ENCODE measurements around the gene FAM149A. TPM values are rescaled to one million over a fixed set of nuclear protein-coding genes. Genes with fewer than 3 reads are reported as not detected.
A peak's percentile ranks its signal among the peaks of the same experiment; 100 is the strongest.

The FAM149A gene
- total RNA-seq, 1 experiment from 2014 or later: 6.6 TPM

GRCh38 chr4:186204103-186204559, 99.6 kb downstream of the FAM149A start:
- Mint-ChIP-seq H3K36me3 (ENCODE audit: insufficient read depth, unreplicated experiment) (peaks cover 12% of the 10 kb centered on the region), H3K27ac (ENCODE audit: unreplicated experiment) (peak overlapping the region; percentile 91), H3K9me3 (ENCODE audit: unreplicated experiment) (no peaks in the 10 kb centered on the region), H3K4me1 (ENCODE audit: low read depth, unreplicated experiment) (peaks cover 18% of the 10 kb centered on the region), H3K27me3 (ENCODE audit: insufficient read depth, unreplicated experiment) (no peaks in the 10 kb centered on the region), H3K4me3 (ENCODE audit: unreplicated experiment) (peak overlapping the region; percentile 83)
- H3K9me3 ChIP-seq: no peaks in the 10 kb centered on the region
- intact Hi-C loops (cut with micrococcal nuclease; ENCODE audit: unreplicated experiment): no loop called here
- POLR2A ChIA-PET: no interaction called here
- TF ChIP-seq CTCF (IDR thresholded peaks at IDR 0.05; ENCODE audit: insufficient read depth in 1 of 2, low read depth in 1 of 2, low read length in 1 of 2, severe bottlenecking in 1 of 2, unreplicated experiment in 1 of 2): no peak
- CTCF ChIA-PET: interaction anchor here (0.7 kb wide), 2 partner anchors 104 to 485 kb away, joined by 3 to 7 read pairs; no protein-coding TSS in a partner anchor
- peak; percentile 85 to 91 for DNase-seq
- peak overlapping the region; percentile 41 for H3K4me3 ChIP-seq (ENCODE audit: low read depth, low read length)
- H3K36me3 ChIP-seq (ENCODE audit: control insufficient read depth, insufficient read depth, low read length): no peaks in the 10 kb centered on the region
- no peaks in the 10 kb centered on the region; the same call in 1 of the 2 replicates for H3K4me1 ChIP-seq
- H3K27me3 ChIP-seq (replicated peaks; ENCODE audit: control insufficient read depth, insufficient read depth, low read length): no peaks in the 10 kb centered on the region
- no TSS peak for BruUV-seq (replicated peaks)

- Histone ChIP-seq H3K27me3 (replicated peaks; ENCODE audit: control insufficient read depth, insufficient read depth, low read length) (no peaks in the 10 kb centered on the region), H3K9me3 (no peaks in the 10 kb centered on the region), H3K4me1 (no peaks in the 10 kb centered on the region; the same call in 1 of the 2 replicates), H3K4me3 (ENCODE audit: low read depth, low read length) (peak overlapping the region; percentile 41), H3K36me3 (ENCODE audit: control insufficient read depth, insufficient read depth, low read length) (no peaks in the 10 kb centered on the region)
- POLR2A ChIA-PET: no interaction called here
- peak; percentile 21 to 67 for DNase-seq
- peaks cover 12% of the 10 kb centered on the region for H3K36me3 Mint-ChIP-seq (ENCODE audit: insufficient read depth, unreplicated experiment)
- no peaks in the 10 kb centered on the region for H3K27me3 Mint-ChIP-seq (ENCODE audit: insufficient read depth, unreplicated experiment)
- TF ChIP-seq CTCF (IDR thresholded peaks at IDR 0.05; ENCODE audit: insufficient read depth in 1 of 2, low read depth in 1 of 2, low read length in 1 of 2, severe bottlenecking in 1 of 2, unreplicated experiment in 1 of 2): no peak
- no peaks in the 10 kb centered on the region for H3K9me3 Mint-ChIP-seq (ENCODE audit: unreplicated experiment)
- BruUV-seq (replicated peaks): TSS peak; percentile 93
- peaks cover 18% of the 10 kb centered on the region for H3K4me1 Mint-ChIP-seq (ENCODE audit: low read depth, unreplicated experiment)
- CTCF ChIA-PET: no interaction called here
- peak overlapping the region; percentile 91 for H3K27ac Mint-ChIP-seq (ENCODE audit: unreplicated experiment)
- peak overlapping the region; percentile 83 for H3K4me3 Mint-ChIP-seq (ENCODE audit: unreplicated experiment)
- intact Hi-C loops (cut with micrococcal nuclease; ENCODE audit: unreplicated experiment): no loop called here
Measured at GRCh38 chr4:186204686-186205085, 100.2 kb downstream of the FAM149A start.

GRCh38 chr4:186205156-186205555, 100.7 kb downstream of the FAM149A start:
- ChIA-PET POLR2A (no interaction called here), CTCF (no interaction called here)
- Histone ChIP-seq H3K4me1 (no peaks in the 10 kb centered on the region; the same call in 1 of the 2 replicates), H3K4me3 (ENCODE audit: low read depth, low read length) (peak overlapping the region; percentile 41), H3K36me3 (ENCODE audit: control insufficient read depth, insufficient read depth, low read length) (no peaks in the 10 kb centered on the region), H3K9me3 (no peaks in the 10 kb centered on the region), H3K27me3 (replicated peaks; ENCODE audit: control insufficient read depth, insufficient read depth, low read length) (no peaks in the 10 kb centered on the region)
- Mint-ChIP-seq H3K9me3 (ENCODE audit: unreplicated experiment) (no peaks in the 10 kb centered on the region), H3K36me3 (ENCODE audit: insufficient read depth, unreplicated experiment) (peaks cover 12% of the 10 kb centered on the region), H3K4me1 (ENCODE audit: low read depth, unreplicated experiment) (peaks cover 18% of the 10 kb centered on the region), H3K4me3 (ENCODE audit: unreplicated experiment) (peak overlapping the region; percentile 83), H3K27me3 (ENCODE audit: insufficient read depth, unreplicated experiment) (no peaks in the 10 kb centered on the region), H3K27ac (ENCODE audit: unreplicated experiment) (no peak overlapping the region)
- intact Hi-C loops (cut with micrococcal nuclease; ENCODE audit: unreplicated experiment): no loop called here
- TF ChIP-seq CTCF (IDR thresholded peaks at IDR 0.05; ENCODE audit: insufficient read depth in 1 of 2, low read depth in 1 of 2, low read length in 1 of 2, severe bottlenecking in 1 of 2, unreplicated experiment in 1 of 2): no peak
- no TSS peak for BruUV-seq (replicated peaks)
- DNase-seq: no peak
